ENCODE data around the gene CFAP53.
"Not testable (repeated sequence)": the region's sequence is repeated elsewhere in the genome, so short reads cannot be mapped to it uniquely, and the experiment has no call there.

Gene CFAP53

GRCh38 chr18:50268022-50268747 lies 1.9 kb upstream of the CFAP53 start:
- DNase-seq: no peak

GRCh38 chr18:50262977-50263376 lies 3.3 kb downstream of the CFAP53 start:
- no peak for DNase-seq

- no peak for DNase-seq
Measured at GRCh38 chr18:50250935-50251334, 15.4 kb downstream of the CFAP53 start.

GRCh38 chr18:50249576-50249975 lies 16.7 kb downstream of the CFAP53 start:
- DNase-seq: no peak

- no peak for DNase-seq
Measured at GRCh38 chr18:50247561-50247960, 18.7 kb downstream of the CFAP53 start.

DNA sequence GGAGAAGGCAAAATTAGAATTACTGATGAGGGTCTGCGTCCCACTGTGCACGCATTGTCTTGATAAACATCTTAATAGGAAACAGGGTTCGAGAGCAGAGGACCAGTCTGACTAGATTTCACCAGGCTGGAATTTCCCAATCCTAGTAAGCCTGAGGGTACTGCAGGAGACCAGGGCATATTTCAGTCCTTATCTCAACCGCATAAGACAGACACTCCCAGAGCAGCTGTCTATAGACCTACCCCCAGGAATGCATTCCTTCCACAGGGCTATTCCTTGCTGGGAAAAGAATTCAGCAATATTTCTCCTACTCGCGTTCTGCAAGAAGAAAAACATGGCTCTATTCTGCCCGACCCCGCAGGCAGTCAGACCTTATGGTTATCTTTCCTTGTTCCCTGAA lies 24.5 kb downstream of the CFAP53 start:
- not testable (repeated sequence) for DNase-seq

DNA sequence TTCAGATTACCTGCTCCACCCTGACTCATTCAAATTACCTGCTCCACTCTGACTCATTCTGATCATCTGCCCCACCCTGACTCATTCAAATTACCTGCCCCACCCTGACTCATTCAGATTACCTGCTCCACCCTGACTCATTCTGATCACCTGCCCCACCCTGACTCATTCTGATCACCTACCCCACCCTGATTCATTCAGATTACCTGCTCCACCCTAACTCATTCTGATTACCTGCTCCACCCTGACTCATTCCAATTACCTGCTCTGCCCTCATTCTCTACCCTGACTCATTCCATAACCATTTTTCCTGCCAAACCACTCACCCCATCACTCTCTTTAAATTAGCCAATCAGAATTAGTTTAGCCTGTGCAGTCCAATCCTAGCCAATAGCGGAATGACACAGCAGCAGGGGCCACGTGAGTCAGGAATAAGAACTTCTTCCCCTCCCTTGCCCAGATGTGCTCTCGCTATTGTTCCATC lies 26.2 kb downstream of the CFAP53 start:
- no peak for DNase-seq

DNA sequence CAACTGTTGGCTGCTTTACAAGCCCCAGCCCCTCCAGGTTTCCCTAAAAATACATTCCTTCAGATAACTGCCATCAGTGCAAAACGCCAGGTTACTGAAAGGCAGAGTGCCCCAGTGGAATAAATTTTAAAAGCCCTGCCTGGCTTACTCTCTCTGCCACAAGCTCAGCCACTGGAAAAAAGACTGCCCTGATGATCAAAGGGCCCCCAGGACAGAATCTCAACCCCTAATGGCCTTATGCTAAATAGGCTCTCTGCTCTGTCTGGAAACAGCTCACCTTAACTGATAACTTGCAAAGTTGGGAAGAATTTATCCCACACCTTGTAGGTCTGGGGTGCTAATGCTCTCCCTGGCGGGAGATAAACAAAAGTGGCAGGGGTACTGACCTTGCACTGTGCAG lies 33.9 kb downstream of the CFAP53 start:
- no peak for DNase-seq

- no peak for DNase-seq
Measured at GRCh38 chr18:50231621-50232020, 34.7 kb downstream of the CFAP53 start.

- not testable (repeated sequence) for DNase-seq
Measured at GRCh38 chr18:50220249-50220648, 46.0 kb downstream of the CFAP53 start.

DNA sequence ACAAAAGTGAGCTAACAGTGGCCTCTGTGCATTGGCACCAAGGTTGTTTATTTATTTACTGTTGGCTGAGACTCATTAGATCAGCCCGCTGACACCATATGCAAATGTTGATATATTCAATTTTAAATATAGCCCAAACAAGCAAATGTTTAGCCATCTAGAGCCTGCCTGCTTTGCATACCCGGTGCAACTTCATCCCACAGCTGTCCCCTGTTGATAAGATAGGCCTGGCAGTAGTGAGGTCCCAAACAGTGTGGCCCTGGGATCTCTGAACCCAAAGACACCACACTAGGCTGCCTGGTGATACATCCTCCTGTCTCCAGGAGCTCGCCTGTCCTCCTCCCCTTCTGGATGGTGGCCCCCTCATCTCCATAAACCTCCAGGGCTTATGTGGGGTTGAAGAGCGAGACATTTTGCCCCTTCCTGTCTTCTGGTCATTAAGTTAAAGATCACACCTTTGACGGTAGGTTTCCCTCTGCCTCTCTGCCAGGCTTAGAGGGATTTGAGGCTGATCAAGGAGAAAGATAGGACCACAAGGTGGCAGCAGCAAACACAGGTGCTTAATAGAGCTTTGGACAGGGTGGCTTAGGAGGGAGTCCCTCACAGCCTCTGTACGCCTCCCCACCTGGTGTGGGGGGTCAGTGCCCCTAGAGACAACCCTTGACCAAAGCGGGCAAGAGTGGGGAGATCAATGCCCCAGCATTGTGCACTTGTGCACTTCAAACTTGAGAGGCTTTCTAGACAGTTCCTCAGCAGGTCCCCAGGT lies 47.7 kb downstream of the CFAP53 start:
- peak; percentile 56 for DNase-seq

DNA sequence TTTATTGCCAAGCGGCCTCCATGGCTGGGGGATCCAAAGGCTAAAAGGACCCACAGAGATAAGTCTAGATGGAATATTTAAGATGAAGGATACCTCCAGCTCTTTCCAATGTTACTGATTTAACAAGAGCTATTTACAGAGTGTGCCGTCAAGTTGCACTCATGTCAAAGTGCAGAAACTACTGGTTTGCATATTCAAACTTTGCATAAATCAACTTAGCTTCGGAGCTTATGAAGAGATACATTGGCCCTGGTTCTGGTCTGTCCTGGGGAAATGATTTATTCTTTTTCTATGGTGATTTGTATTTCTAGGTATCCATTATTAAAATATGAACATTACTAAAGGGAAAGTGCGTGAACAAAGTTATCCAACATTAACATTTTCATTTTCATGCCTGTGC lies 57.0 kb downstream of the CFAP53 start:
- no peak for DNase-seq

GRCh38 chr18:50207722-50208121 lies 58.6 kb downstream of the CFAP53 start:
- no peak for DNase-seq

GRCh38 chr18:50203801-50204604 lies 62.3 kb downstream of the CFAP53 start:
- DNase-seq: peak; percentile 84

DNA sequence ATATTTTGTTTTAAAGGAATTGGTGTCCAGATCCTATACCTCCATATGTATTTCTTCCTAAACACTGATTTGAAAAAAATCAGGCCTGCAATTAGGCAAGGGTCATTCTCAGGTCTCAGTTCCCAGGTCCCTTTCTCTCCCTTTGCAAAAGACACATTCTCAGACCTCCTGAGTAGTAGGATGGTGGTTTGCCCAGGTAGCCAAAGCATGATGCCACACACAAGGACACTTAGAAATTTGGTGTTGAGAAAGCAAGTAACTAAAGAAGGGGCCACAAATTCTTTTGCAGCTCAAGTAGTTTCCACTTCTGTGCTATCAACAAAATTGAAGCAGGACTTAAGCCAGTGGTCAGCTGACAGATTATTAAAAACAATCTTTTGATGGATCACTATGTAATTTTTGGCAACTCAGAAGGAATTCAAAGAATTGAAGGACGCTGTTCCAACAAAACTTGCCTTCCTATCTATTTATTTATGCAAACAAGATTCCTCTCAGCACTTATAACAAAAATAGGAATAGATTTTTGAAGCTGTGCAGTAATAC lies 64.7 kb downstream of the CFAP53 start:
- no peak for DNase-seq

DNA sequence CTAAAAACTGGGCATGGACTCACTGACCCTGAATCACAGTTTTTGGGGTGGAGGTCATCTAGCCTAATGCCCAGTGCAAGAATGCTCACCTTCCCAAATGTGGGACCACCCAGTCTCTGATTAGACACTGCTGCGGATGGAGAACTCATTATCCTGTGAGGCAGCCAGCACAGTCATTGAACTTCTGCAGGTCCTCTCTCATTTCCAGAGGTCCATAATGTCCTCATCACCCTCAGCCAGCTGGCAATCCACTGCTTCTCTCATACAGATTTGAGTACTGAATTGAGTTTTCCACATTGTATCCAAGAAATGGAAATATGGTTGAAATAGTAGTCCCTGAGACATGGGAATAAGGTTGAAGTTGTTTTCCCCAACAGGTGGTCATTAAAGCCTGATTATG lies 66.4 kb downstream of the CFAP53 start:
- DNase-seq: no peak

GRCh38 chr18:50199346-50199855 lies 66.9 kb downstream of the CFAP53 start:
- no peak for DNase-seq

DNA sequence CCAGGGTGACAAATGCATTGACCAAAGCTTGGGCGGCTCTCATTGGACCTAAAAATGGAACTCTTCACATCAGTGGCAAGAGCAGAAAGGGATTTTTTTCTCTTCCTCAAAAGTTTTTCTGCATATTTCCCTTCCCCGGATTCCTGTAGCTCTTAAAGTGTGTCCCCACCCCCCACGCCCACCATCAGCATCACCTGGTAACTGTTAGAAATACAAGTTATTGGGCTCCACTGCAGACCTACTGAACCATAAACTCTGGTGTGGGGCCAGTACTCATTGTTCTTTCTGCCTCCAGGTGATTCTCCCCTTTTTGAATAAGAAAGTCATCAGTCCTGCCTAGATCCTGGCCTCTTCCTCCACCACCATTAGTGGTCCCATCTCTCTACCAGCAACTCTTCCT lies 70.0 kb downstream of the CFAP53 start:
- DNase-seq: no peak

- DNase-seq: no peak
Measured at GRCh38 chr18:50195689-50196088, 70.6 kb downstream of the CFAP53 start.

DNA sequence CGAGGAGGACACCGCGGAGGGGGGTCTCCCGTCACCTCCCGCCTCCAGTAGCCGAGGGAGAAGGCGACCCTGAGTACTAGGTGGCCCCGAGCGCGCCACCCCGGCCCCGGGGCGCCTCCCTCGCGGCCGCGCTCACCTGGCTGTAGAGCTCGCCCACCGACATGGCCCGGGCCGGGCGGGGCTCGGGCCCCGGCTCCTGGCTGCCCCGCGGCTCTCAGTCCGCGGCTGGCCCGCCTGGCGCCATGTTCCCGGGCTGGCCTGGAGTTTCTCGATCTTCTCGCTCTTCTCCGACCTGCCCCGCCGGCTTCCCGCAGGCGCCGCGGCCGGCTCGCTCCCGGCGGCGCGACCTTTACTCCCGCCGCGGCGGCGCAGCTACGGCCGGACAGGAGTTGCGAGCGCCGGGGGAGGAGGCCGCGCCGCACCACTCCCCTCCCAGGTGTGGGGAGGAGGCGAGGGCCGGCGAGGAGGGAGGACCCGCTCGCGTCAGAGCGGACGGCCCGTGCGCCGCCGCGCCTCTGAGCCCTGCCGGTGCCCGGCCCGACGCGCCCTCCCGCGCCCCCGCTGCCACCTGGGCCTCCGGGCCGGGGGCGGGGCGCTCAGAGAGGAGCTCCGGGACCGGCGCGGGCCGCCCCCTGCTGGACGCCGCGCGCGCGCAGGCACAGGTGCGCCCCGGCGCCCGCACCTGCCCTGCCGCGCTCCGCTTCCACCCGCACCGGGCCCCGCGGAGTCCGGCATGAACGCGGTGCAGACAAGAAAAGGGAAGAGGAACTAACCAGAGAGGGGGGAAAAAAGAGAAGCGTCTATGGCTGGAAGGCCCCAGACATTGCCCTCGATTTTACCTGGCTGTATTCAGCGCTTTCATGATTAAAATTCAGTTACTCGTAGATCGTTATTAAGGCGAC lies 71.4 kb downstream of the CFAP53 start, which contains the start of gene MYO5B:
Gene MYO5B (minus strand): TSS at position 517 of the 902 bp plus-strand sequence. CDS start 354 bp downstream, at position 163.
- DNase-seq: peak; percentile 75

GRCh38 chr18:50193796-50194630 lies 72.3 kb downstream of the CFAP53 start:
- DNase-seq: no peak
